ENCODE measurements around the gene DLGAP3.
"Not testable (repeated sequence)": the region's sequence is repeated elsewhere in the genome, so short reads cannot be mapped to it uniquely, and the experiment has no call there.

The DLGAP3 gene, protein sequence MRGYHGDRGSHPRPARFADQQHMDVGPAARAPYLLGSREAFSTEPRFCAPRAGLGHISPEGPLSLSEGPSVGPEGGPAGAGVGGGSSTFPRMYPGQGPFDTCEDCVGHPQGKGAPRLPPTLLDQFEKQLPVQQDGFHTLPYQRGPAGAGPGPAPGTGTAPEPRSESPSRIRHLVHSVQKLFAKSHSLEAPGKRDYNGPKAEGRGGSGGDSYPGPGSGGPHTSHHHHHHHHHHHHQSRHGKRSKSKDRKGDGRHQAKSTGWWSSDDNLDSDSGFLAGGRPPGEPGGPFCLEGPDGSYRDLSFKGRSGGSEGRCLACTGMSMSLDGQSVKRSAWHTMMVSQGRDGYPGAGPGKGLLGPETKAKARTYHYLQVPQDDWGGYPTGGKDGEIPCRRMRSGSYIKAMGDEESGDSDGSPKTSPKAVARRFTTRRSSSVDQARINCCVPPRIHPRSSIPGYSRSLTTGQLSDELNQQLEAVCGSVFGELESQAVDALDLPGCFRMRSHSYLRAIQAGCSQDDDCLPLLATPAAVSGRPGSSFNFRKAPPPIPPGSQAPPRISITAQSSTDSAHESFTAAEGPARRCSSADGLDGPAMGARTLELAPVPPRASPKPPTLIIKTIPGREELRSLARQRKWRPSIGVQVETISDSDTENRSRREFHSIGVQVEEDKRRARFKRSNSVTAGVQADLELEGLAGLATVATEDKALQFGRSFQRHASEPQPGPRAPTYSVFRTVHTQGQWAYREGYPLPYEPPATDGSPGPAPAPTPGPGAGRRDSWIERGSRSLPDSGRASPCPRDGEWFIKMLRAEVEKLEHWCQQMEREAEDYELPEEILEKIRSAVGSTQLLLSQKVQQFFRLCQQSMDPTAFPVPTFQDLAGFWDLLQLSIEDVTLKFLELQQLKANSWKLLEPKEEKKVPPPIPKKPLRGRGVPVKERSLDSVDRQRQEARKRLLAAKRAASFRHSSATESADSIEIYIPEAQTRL

DNA sequence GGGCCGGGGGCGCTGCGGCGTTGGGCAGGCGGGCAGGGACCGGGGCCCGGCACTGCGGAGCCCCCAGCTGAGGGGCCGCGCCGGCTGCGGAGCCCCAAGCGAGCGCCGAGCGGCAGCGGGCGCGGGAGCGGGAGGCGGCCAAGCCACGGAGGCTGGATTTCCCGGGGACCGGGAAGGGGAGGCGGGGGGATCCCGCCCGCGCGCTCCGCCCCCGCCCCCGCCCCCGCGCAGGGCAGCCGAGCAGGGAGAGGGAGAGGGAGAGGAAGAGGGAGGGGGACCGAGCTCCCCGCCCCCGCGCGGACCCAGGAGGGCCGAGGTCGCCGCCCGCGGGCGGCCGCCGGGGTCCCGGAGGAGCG is at the start of gene DLGAP3:
Gene DLGAP3, minus strand, starts transcription at position 154 of the 356 bp plus-strand sequence. CDS start 24,267 bp downstream, outside the sequence.
- DNase-seq: no peak

DNA sequence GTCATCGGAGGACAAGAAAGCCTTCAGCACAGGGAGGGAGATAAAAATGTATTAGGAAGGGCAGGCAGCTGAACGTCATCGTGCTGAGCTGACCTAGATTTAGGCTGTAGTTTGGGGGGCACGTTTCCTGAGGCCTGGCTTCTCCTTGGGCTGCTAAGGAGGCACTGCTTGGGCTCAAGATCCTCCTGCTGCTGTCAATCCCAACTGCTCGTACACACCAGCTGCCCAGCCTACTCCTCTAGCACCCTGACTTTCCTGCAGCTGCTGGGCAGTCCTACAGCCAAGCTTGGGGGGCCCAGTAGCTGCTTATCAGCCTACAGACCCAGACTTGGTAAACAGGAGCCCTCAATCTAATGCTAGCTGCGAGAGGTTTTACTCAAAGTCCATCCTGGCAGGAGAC is 49.5 kb upstream of the DLGAP3 start:
- no peak for DNase-seq

DNA sequence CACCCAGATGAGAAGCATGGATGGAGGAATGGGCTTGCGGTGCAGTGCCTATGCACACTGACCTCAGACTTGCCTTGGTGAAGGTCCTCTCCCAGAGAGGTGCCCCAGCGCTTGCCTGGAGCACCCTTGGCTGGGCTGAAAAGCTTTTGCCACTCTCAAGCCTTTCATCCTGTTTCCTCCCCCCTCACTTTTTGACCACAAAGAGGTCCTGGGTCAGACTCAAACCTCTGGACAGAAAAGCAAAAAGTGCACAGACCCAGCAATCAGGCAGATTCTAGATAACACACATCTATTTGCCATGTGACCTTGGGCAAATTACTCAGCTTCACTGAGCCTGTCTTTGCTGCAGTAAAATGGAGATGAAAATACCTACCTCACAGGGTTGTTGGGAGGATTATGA is 48.4 kb upstream of the DLGAP3 start:
- no peak for DNase-seq

DNA sequence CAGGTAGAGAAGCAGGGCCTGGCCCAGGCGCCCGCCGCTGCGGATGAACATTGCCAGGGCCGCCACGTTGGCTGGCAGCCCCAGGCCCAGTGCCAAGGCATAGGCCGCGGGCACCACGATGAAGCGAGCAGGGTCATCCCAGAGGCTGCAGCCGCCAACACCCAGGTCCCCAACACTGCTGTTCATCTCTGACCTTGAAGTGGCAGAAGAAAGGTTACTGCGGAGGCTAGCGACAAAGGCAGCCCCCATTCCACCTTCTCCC is 47.7 kb upstream of the DLGAP3 start:
- no peak for DNase-seq

DNA sequence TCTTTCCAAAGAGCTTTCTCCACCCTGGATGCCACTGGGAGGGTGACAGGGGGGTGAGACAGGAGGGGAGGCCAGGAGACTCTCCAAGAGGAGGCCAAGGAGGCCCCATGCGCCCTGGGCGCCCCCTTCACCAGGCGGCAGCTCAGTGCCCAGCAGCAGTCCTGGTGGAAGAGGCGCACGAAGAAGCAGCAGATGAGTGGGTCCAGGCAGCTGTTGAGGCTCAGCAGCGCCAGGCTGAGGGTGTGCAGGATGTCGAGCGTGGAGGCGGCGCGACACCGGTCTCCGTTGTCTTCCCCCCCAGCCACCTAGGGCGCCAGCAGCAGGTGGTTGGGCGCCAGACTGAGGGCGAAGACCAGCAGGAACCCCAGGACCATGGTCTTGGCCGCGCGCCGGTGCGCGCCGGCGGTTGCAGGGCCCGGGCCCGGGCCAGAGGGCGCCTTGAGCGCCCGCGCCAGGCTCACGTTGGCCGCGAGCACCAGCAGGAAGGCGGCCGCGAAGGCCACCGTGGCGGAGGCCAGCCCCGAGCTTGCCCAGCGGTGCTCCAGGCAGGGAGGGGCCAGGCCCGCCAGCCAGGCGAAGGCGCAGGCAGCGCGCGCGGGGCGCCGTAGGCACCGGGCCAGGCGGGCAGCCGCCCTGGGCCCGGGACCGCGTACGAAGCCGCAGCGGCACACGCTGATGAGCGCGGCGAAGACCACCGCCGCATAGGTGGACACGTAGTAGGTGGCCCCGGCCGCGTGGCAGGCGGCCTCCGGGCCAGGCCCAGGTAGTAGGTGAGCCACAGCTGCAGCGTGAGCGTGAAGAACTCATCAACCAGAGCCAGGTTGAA is 47.1 kb upstream of the DLGAP3 start:
- no peak for DNase-seq

DNA sequence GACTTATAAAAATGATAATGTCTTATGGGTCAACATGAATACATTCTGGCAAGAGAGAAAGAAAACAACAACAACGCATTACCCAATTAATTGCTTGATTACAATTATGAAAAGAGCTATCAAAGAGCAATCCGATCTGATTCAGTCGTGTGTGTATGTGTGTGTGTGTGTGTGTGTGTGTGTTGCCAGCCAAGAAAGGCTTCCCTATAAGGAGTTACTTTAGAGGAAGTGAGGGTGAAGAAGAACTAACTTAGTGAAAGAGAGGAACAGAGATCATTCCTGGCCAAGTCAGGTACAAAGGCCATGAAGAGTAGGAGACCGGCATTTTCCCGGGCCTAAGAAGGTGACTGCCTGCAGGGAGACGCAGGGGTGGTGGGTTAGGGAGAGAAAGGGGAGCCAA is 46.3 kb upstream of the DLGAP3 start:
- no peak for DNase-seq

DNA sequence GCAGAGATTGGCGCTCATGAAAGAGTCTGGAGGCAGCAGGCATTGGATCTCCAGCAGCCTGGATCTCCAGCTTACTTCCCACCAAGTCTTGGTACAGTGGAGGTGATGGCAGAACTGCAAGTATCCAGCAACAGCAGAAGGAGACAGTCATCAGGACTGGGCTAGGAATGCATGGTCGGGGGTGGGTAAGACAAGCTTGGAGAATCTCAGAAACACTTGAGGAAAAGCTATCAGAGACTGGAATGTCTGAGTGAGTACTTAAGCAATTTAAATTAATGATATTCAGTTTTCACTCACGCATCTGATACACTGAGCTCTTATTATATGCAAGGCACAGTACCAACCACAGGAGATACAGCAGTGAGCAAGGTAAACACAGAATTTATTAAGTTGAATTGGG is 45.9 kb upstream of the DLGAP3 start:
- no peak for DNase-seq

DNA sequence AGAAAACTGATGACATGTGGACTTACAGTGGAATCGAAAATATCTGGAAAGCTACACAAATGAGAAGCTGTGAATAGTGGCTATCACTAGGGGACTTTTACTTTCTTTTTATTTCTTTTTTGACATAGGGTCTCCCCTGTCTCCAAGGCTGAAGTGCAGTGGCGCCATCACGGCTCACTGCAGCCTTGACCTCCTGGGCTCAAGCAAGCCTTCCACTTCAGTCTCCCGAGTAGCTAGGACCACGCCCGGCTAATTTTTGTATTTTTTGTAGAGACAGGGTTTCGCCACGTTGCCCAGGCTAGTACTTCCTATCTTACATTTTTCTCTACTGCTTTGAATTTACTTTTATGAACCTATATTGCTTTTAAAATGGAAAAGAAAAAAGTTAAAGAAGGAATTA is 45.2 kb upstream of the DLGAP3 start:
- DNase-seq: no peak

DNA sequence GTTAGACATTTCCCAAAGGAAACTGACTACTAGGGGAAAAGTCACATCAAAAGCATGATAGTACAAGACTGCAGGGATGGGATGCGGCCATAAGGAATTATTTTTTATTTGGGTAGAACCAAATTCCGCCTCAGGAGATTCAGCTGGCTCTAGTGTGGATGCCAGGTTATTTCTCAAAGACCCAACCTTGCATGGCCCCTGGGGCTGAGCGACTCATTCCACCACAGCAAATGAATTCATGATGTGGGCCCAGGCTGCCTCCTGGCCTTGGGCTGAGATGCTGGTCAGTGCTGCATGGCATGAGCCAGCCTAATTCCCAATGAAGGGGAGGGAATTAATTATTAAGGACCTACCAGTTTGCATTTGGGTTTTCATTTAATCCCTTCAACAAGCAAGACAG is 43.9 kb upstream of the DLGAP3 start:
- no peak for DNase-seq

DNA sequence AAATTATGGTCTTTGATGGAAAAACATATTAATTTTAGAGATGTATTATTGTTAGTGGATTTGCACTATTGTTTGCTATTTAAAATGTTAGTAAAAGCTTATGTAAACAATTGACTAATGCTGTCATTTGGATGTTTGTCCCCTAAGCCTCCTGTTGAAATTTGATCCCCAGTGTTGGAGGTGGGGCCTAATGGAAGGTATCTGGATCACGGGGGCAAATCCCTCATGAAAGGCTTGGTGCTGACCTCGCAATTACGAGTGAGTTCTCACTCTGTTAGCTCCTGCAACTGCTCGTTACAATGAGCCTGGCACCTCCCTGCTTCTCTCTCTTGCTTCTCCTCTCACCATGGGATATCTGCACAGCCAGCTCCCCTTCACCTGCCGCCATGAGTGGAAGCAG is 41.4 kb upstream of the DLGAP3 start:
- DNase-seq: no peak

DNA sequence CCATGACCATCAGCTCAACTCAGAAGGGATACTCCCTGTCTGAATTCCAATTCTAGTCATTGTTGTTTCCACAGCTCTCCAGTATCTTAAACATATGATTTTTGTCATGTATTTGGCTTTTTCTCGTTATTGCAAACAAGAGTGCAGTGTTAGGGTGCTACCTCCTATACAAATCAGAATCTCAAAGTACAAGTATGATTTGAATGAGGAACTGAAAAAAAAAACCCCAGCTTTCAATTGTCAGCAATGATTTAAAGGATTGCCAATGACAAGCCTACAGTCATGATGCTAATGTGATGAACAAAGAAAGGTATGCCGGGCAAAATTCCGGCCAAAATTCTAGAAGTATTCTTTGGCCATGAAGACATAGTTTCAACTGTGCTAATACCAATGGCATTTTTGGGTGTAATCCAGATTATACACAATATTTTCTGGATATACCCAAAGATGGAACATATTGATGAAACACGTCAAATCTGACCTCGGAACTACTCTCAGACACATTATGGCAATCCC is 40.8 kb upstream of the DLGAP3 start:
- no peak for DNase-seq

DNA sequence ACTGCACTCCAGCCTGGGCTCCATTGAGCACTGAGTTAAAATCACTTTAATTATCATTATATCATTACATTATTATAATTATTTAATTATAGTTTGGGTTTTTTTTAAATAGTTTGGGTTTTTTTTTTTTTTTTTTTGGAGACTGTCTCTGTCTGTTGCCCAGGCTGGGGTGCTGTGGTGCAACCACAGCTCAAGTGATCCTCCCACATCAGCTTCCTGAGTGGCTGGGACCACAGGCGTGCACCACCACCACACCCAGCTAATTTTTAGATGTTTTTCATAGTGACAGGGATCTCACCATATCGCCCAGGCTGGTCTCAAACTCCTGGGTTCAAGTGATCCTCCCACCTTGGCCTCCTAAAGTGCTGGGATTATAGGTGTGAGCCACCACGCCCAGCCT is 38.8 kb upstream of the DLGAP3 start:
- DNase-seq: not testable (repeated sequence)

DNA sequence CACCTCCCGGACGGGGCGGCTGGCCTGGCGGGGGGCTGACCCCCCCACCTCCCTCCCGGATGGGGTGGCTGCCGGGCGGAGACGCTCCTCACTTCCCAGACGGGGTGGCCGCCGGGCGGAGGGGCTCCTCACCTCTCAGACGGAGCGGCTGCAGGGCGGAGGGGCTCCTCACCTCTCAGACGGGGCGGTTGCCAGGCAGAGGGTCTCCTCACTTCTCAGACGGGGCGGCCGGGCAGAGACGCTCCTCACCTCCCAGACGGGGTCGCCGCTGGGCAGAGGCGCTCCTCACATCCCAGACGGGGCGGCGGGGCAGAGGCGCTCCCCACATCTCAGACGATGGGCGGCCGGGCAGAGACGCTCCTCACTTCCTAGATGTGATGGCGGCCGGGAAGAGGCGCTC is 38.2 kb upstream of the DLGAP3 start:
- DNase-seq: not testable (repeated sequence)

DNA sequence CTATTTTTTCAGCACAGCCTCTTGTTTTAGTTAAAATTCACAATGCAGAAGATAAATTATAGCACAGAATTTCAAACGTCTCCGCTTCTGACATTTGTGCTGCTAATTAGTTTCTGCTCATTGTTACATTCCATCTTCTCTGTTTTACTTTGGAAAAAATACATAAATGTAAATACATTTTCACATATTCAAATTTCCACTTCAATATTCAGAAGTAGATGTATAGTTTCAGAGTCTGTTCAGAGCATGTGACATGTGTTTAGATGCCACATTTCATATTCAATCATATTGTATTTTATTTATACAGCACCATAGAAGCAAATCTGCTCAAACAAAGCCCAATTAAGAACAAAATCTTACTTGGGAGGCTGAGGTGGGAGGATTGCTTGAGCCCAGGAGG is 36.1 kb upstream of the DLGAP3 start:
- DNase-seq: no peak

DNA sequence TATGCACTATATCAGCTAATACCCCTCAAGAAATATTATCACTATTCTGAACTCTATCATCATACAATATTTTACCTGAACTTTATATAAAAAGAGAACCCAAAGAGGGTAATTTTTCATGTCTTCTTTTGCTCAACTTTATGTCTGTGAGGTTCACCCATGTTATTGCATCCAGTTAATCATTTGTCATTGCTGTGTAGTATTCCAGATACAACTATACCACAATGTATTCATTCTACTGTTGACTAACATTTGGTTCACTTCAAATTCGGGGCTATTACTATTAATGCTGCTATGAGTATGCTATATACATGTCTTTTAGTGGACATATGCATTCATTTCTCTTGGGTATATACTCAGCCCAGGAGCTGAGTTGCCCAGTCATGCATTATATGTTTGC is 21.0 kb upstream of the DLGAP3 start:
- no peak for DNase-seq

DNA sequence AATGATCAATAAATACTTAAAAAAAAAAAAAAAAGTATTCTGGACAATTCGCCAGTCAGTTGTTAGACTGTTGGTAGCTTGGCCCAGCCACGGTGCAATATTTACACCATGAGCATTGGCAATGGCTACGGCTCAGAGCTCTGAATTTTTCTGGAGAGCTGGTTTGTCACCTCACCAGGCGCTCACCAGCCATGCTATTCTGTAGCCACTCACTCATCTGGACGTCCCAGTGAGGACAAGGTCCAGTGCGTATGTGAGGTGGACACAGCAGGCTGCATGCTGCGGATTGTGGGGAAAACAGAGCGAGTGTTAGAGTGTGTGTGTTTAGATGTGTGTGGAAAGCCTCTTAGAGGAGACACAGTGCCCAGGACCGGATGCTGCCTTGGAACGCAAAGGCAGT is 19.3 kb upstream of the DLGAP3 start:
- DNase-seq: not testable (repeated sequence)

DNA sequence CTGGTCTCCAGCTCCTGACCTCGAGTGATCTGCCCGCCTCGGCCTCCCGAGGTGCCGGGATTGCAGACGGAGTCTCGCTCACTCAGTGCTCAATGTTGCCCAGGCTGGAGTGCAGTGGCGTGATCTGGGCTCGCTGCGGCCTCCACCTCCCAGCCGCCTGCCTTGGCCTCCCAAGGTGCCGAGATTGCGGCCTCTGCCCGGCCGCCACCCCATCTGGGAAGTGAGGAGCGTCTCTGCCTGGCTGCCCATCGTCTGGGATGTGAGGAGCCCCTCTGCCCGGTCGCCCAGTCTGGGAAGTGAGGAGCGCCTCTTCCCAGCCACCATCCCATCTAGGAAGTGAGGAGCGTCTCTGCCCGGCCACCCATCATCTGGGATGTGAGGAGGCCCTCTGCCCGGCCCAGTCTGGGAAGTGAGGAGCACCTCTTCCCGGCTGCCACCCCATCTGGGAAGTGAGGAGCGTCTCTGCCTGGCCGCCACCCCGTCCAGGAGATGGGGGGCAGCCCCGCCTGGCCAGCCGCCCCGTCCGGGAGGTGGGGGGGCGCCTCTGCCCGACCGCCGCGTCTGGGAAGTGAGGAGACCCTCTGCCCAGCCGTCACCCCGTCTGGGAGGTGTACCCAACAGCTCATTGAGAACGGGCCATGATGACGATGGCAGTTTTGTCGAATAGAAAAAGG is 18.3 kb upstream of the DLGAP3 start:
- not testable (repeated sequence) for DNase-seq

DNA sequence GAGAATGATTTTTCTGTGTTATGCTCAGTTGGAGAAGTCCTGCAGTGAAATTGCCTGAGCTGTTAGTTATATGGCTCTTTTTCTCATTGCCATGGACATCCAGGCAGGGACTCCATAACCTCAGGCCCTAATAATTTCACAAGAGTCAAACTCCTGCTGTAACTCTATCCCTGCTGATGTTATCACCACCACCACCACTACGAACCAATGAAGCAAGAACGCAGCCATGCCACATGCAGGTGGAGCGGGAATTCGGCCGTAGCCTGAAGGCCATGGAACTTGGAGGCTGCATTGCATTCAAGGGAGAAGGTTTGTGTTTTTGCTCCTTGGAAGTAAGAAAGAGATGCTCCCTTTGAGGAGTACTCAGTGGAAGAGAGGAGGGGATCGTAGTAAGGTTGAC is 16.8 kb upstream of the DLGAP3 start:
- no peak for DNase-seq

DNA sequence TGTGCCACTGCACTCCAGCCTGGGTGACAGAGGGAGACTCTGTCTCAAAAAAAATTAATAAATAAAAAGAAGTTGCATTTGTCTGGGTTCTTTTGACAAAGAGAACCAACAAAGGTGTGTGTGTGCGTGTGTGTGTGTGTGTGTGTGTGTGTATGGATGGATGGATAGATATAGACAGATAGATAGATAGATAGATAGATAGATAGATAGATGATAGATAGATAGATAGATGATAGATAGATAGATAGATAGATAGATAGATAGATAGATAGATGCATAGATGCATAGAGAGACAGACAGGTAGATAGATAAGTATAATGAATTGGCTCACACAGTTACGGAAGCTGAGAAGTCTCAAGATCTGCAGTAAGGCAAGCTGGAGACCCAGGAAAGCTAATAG is 12.3 kb upstream of the DLGAP3 start:
- DNase-seq: not testable (repeated sequence)

DNA sequence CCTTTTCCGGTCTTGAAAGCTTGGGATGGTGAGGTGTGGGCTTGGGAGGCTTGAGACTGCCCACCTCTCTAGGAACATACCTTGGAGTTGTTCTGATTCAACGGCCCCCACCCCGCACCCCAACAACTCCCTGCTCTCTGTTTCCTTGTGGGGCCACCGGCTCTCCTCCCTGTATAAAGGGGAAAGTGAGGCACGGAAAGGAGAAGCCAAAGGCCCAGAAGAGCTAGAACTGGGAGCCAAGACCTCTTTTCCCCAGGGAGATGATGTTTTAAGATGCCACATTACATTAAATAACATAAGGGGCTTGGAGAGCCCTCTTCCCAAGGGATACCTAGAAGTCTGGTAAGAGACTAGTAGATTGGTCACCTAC is 1.2 kb upstream of the DLGAP3 start:
- no peak for DNase-seq

DNA sequence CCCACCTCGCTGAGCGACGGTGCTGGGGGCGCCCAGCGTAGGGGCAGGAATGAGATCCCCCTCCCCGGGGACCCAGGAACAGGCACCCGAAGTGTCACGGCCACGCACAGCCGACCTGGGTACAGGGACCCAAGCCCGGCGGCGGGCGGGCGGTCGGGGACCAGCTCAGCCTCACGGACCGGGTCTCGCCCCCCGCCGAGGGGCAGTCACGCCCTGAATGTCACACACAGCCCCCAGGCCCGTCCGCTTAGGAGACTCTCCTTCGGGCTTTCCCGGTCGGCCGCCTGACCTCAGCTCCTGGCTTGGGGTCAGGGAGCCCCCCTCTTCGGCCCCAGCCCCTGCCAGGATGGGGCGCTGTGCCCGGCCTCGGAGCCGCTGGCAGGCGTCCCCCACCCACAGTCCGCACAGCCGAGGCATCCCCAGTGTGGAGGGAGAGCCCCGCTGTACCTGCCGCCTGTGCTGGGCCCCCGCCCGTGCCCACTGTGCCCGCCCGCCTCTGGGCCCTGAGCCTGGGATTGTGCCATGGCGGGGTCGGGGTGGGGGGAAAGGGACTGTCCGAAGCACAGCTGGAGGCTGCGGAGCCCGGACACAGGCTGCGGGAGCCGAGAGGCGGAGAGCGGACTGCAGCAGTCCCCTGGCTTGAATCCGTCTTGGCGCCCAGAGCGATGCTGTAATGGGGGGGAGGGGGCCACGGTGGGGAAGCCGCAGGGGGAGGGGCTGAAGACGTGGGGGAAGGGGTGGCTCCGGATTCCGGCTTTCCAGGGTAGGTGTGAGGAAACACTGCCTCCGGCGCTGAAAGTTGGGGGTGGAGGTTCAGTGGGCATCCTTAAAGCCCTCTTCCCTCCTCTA is 627 bp upstream of the DLGAP3 start:
- DNase-seq: no peak
